ENCODE data around the gene TP53. TPM values are rescaled to one million over a fixed set of nuclear protein-coding genes. Genes with fewer than 3 reads are reported as not detected.
"Not testable (repeated sequence)": the region's sequence is repeated elsewhere in the genome, so short reads cannot be mapped to it uniquely, and the experiment has no call there.

TP53 gene
- total RNA-seq, 1 donor = 72.4 TPM

DNA sequence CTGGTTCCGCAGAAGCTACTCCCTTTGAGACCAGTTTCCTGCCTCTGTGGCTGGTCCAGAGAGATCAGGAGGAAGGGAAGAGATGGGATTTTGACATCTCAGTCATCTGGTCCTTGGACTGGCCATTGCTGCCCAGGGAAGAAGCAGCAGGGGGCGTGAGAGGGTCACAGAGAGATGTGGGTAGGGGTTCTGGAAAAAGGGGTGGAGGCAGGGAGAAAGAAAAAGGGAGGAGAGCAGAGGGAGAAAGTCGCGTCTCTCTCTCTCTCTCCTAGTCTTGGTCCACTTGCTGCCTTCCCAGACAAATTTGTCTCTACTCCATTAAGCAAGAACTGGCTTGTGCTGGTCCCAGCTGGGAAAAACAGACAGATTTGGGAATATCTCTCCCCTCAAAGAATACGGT, 52.9 kb downstream of the TP53 start:
- DNase-seq (ENCODE audit: low read depth in 2 of 3, low spot score in 2 of 3) = peak in 1 of 3 donors; percentile 32

DNA sequence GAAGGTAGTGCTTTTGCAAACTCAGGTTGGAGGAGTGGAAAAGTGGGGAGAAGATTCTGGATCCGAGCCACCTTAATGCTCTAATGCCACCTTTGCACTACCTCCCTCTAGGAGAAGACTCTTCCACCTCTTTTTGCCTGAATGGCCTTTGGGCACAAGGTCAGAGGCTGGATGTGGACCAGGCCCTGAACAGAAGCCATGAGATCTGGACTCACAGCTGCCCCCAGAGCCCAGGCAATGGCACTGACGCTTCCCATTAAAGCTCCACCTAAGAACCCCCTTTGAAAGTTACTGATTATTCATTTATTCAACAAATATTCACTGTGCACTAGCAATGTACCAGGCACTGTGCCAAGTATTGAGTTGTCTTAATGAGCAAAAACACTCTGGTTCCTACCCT, 54.2 kb downstream of the TP53 start:
- DNase-seq (ENCODE audit: low read depth in 2 of 3, low spot score in 2 of 3) = no peak

DNA sequence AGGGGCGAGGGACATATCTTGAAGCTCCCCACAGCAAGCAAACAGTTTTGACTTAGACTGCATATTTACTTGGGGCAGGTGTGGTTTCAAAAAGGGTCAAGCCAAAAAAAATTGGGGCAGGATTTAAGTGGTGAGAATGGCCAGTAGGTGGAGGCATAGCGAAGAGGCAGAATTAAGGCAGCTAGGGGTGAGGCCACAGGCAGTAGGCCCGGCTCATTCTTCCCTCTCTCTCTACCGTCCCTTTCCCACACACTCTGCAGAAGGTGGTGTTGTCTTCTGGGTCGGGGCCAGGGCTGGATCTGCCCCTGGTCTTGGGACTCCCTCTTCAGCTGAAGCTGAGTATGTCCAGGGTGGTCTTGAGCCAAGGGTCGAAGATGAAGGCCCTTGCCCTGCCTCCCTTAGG, 54.8 kb downstream of the TP53 start:
- DNase-seq (ENCODE audit: low read depth in 2 of 3, low spot score in 2 of 3) = peak in 2 of 3 donors; percentile 57 to 76

DNA sequence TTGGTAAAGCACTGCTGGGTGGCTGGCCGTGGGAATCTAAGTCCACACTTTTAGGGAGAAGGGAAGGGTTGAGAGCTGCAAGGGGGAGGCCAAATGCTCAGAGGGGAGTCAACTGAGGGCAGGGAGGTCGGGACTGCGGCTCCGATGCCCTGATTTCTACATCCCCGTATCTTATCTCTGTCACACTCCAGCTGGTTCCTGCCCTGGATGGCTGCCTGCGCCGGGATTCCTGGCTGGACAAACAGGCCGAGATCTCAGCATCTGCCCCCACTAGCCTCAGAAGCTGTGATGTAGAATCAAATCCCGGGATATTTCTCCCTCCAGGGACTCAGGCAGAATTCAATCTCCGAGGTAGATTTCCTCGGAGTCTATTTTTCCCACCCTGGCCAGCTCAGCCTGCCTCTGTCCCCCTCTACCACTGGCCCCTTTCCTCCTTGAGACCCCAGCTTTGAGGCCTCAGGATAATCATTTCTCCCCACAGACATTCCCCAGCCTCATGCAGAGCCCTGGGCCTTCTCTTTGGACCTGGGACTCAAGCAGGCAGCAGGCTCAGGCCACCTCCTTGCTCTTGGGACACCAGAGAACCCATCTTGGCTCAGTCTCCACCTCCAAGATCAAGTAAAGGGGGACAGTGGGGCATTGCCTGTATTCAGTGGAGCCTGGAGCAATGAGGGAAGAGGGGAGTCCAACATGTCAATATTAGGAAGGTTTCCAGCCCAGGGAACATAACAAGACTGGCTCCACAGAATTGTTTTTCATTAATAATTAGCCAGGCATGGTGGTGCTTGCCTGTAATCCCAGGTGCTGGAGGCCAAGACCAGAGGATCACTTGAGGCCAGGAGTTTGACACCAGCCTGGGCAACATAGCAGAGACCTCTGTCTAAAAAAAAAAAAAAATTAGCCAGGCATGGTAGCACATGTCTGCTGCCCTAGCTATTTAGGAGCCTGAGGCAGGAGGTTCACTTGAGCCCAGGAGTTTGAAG, 55.6 kb downstream of the TP53 start:
- no peak for DNase-seq (ENCODE audit: low read depth in 2 of 3, low spot score in 2 of 3)

GRCh38 chr17:7629939-7630571, 57.2 kb downstream of the TP53 start, which contains the start of gene SHBG:
Gene SHBG (plus strand): TSS chr17:7630135. CDS start chr17:7630173, 38 bp downstream.
- no peak for DNase-seq (ENCODE audit: low read depth in 2 of 3, low spot score in 2 of 3)

DNA sequence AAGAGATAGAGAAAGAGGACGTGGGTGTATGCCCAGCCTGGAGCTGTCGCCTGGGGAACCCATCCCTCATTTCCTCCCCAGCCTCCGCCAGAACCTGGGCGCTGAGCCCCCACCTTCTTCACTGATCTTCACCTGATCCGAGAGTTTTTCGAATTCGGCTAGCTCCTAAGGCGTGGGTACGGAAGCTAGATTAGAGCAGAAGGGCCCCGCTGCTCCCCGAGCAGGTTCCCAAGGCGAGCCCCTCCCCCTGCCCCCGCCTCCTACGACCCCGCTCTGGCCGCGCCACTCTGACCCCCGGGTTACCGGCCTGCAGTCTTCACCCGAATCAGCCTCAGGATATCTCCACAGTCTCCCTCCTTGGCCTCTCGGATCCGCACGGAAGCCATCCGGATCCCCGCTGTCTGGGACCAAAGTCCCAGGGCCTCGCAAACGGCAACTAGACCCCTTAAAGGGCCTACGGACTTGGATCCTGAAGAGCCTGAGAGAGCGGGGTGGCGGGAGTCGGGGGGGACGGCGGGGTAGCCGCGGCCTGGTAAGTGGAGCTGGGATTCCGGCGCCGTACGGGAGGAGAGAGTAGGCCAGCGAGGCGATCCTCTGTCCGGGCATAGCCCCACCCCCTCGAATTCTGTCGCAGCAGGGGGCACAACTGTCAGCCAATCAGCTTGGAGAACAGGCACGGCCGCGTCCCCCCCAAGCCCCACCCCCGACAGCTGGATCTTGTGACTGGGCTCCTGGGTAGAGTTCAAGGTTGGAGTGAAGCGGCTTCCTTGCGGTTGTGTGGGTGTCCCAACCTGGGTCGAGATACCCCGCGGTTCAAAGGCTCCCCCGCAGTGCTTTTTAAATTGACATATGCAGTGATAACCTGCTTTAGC, 59.8 kb downstream of the TP53 start, which contains the start of gene SAT2:
SAT2 (minus strand) TSS at position 572 of the 872 bp plus-strand sequence; CDS start at position 386, 186 bp downstream.
- DNase-seq (ENCODE audit: low read depth in 2 of 3, low spot score in 2 of 3) = peak; percentile 53 to 94 (median 91)

- no peak for DNase-seq (ENCODE audit: low read depth in 2 of 3, low spot score in 2 of 3)
These were observed 60.4 kb downstream of the TP53 start for GRCh38 chr17:7626956-7627249.

- DNase-seq (ENCODE audit: low read depth in 2 of 3, low spot score in 2 of 3) = no peak
These were observed 61.0 kb downstream of the TP53 start for GRCh38 chr17:7626307-7626706.

DNA sequence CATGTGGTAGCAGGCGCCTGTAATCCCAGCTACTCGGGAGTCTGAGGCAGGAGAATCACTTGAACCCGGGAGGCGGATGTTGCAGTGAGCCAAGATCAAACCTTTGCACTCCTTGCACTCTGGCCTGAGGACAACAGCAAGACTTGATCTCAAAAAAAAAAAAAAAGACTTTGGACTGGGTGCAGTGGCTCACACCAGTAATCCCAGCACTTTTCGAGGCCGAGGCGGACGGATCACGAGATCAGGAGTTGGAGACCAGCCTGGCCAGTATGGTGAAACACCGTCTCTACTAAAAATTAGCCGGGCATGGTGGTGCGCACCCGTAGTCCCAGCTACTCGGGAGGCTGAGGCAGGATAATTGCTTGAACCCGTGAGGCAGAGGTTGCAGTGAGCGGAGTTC, 61.5 kb downstream of the TP53 start:
- not testable (repeated sequence) for DNase-seq (ENCODE audit: low read depth in 2 of 3, low spot score in 2 of 3)

GRCh38 chr17:7623661-7624060, 63.6 kb downstream of the TP53 start:
- DNase-seq (ENCODE audit: low read depth in 2 of 3, low spot score in 2 of 3) = no peak

GRCh38 chr17:7620835-7621234, 66.5 kb downstream of the TP53 start:
- DNase-seq (ENCODE audit: low read depth in 2 of 3, low spot score in 2 of 3) = no peak

DNA sequence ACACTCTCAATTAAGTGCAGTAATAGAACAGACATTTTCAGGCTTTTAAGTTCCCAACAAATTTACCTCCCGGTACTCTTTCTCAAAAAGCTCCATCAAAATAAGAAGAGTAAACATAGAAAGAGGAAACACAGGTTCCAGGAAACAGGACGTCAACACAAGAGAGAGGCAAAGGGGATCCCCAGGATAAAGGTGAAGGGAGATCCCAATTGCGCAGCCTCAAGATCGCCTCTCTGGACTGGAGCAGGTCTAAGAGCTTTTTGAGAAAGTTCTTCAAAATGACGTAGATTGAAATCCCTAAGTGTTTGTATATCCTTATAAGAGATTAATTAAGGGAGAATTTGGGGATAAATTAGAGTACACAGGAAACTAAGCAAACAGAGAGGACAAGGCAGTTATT, 68.7 kb downstream of the TP53 start:
- DNase-seq (ENCODE audit: low read depth in 2 of 3, low spot score in 2 of 3) = no peak

Other genes starting within 250 kb of the TP53 start
- gene FGF11, start 248.0 kb downstream of the TP53 start, total RNA-seq = 0.54 TPM
- gene CHRNB1, start 242.4 kb downstream of the TP53 start, total RNA-seq = 26.1 TPM
- gene ZBTB4, start 207.9 kb downstream of the TP53 start, total RNA-seq = 17.8 TPM
- gene SLC35G6, start 206.0 kb downstream of the TP53 start, total RNA-seq = not detected
- gene POLR2A, start 203.1 kb downstream of the TP53 start, total RNA-seq = 234 TPM
- gene TNFSF12, start 138.4 kb downstream of the TP53 start, total RNA-seq = 11.0 TPM
- 15.3 TPM for gene TNFSF13, start 128.7 kb downstream of the TP53 start, total RNA-seq
- gene SENP3, start 125.6 kb downstream of the TP53 start, total RNA-seq = 50.1 TPM
- gene CD68, start 107.9 kb downstream of the TP53 start, total RNA-seq = 16.4 TPM
- 118 TPM for gene MPDU1, start 103.6 kb downstream of the TP53 start, total RNA-seq
- gene SOX15, start 97.4 kb downstream of the TP53 start, total RNA-seq = 0.81 TPM
- gene FXR2, start 72.6 kb downstream of the TP53 start, total RNA-seq = 22.6 TPM
- gene SAT2, start 59.7 kb downstream of the TP53 start, total RNA-seq = 14.0 TPM
- gene SHBG, start 57.4 kb downstream of the TP53 start, total RNA-seq = not detected
- not detected for gene ATP1B2, start 36.6 kb downstream of the TP53 start, total RNA-seq
- gene WRAP53, start 987 bp upstream of the TP53 start, total RNA-seq = 14.5 TPM
- gene EFNB3, start 17.7 kb upstream of the TP53 start, total RNA-seq = under 0.01 TPM
- under 0.01 TPM for gene DNAH2, start 30.3 kb upstream of the TP53 start, total RNA-seq
- 24.8 TPM for gene KDM6B, start 146.7 kb upstream of the TP53 start, total RNA-seq
- 4.6 TPM for gene TMEM88, start 167.6 kb upstream of the TP53 start, total RNA-seq
- gene NAA38, start 170.1 kb upstream of the TP53 start, total RNA-seq = 97.8 TPM
- 9.4 TPM for gene CYB5D1, start 170.5 kb upstream of the TP53 start, total RNA-seq
- 110 TPM for gene CHD3, start 201.3 kb upstream of the TP53 start, total RNA-seq
- 10.0 TPM for gene RNF227, start 228.8 kb upstream of the TP53 start, total RNA-seq
- gene KCNAB3, start 242.4 kb upstream of the TP53 start, total RNA-seq = 1.1 TPM
- gene TRAPPC1, start 244.5 kb upstream of the TP53 start, total RNA-seq = 66.5 TPM
- 36.6 TPM for gene CNTROB, start 244.7 kb upstream of the TP53 start, total RNA-seq

Measured in hematopoietic multipotent progenitor cell (in vitro differentiated cells).